ENCODE measurements around the gene KLHL21.

DNA sequence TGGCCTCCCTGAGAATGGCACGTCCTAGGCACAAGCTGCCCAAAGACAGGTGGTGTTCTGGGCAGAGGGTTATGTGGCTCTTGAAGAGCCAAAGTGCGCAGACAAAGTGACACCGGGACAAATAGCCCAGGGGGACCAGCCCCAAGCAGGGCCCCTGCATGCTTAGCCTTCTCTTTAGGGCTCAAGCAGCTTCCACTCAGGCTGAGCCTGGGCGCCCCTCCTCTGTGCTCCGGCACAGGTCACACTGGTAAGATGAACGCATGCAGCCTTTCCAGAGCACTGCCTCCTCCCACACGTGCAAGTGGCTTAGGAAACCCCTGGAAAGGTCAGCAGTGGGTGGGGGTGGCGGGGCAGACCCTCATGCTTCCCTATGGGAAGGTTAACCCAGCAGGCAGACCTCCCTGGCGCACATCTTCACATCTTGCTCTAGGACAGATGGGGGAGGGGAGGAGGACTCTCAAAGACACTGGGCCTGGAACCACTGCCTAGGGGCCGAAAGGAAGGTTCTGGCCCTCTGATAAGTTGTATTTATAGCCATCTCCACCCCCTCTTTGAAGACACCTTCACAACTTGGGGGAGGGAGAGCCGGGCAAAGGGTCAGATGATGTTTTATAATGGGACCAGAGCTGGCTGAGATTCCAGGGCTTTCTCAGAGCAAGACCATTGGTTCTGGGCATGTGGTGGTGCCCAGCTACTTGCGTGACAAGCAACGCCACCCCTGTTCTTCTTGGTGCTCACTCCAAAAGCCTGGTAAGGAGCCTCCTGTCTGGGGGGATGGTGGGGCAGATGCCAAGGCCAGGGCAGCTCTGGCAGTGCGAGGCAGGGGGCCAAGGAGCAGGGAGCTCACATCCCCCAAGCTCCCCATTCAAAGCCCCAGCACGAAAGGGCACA is 5.5 kb downstream of the KLHL21 start:
- no peak for TF ChIP-seq TAF1 (IDR thresholded peaks at IDR 0.05; ENCODE audit: borderline replicate concordance, low read depth, low read length)
- no peak for TF ChIP-seq POLR2A (IDR thresholded peaks at IDR 0.05; ENCODE audit: low read depth, low read length)
- TF ChIP-seq POLR2AphosphoS5 (IDR thresholded peaks at IDR 0.05; ENCODE audit: low read depth, low read length) = no peak
